Psoas muscle (tissue), 8 donors: Measurements from ENCODE around the gene FGFR1OP2. TPM values are rescaled to one million over a fixed set of nuclear protein-coding genes. Genes with fewer than 3 reads are reported as not detected.

Source experiments
- ATAC-seq, 4 donors: fragments of 200-7000 bp; cut with Tn5 transposase; one replicate each; pipeline ENCODE4 v1.9.1; 2020; ENCODE audit warnings: moderate library complexity in 3 of 4, mild to moderate bottlenecking in 2 of 4
- DNase-seq, 2 donors: peaks; one replicate each; pipeline ENCODE4 v3.0.0-alpha.2; 2020
- H3K27ac ChIP-seq: fragments of 200-600 bp; one replicate; pipeline ENCODE4 v1.8.0; 2022
- H3K27me3 ChIP-seq, 3 donors: fragments of 200-600 bp in 1 of 3; one replicate each; pipeline versions ENCODE4 v1.6.1 to v1.8.0; 2013 to 2022; ENCODE audit warnings: low read length in 2 of 3, mild to moderate bottlenecking in 2 of 3, moderate library complexity in 1 of 3; ENCODE audit not compliant: insufficient read depth in 3 of 3
- H3K36me3 ChIP-seq, 2 donors: fragments of 200-600 bp in 1 of 2; one replicate each; pipeline versions ENCODE4 v1.6.1 to v1.8.0; 2013 to 2022; ENCODE audit warnings: low read depth in 1 of 2, mild to moderate bottlenecking in 1 of 2, moderate library complexity in 1 of 2; ENCODE audit not compliant: insufficient read depth in 1 of 2
- H3K4me1 ChIP-seq: fragments of 200-600 bp; one replicate; pipeline ENCODE4 v1.8.0; 2022
- H3K4me3 ChIP-seq: fragments of 200-600 bp; one replicate; pipeline ENCODE4 v1.8.0; 2022; ENCODE audit warnings: mild to moderate bottlenecking
- H3K9me3 ChIP-seq: fragments of 200-600 bp; one replicate; pipeline ENCODE4 v1.8.0; 2022
- CTCF ChIP-seq: fragments of 200-600 bp; IDR thresholded peaks from one replicate; pipeline ENCODE4 v1.8.0; 2022; ENCODE audit warnings: antibody characterized with exemption
- WGBS, 3 donors: extraction: QIAGEN DNeasy Blood & Tissue Kit; methylation state at CpG; one replicate each; pipeline versions ENCODE4 v1.1.6 to v1.1.7; 2013; 5-methylcytosine and 5-hydroxymethylcytosine counted together
- intact Hi-C, 2 donors: fragments of 100-400 bp; cut with DNase I; formaldehyde crosslinking; loops; one replicate each; pipeline versions ENCODE4 v1.11.0 to v1.14.2; 2022
- polyA plus RNA-seq, 3 donors: library from polyadenylated mRNA; stranded (reverse); fragments of 200-250 nt; gene quantifications; one replicate each; pipeline ENCODE4 v1.2.3, GENCODE V29; 2013
- total RNA-seq, 4 donors: library from RNA; stranded (reverse); fragmentation: NEBNext Ultra II Directional in 2 of 4; extraction: Animal tissue kit (Norgen Biotek cat#: 25700) in 2 of 4; gene quantifications; one replicate each; pipeline versions ENCODE4 v1.2.1 to v1.2.4, GENCODE V29; 2021 to 2023
- donor health status: healthy with polysubstance abuse.
- donor health status: DM: no; HTN: no; CAD: no; lungs with moderate emphysema.
- donor health status: Bipolar disorder and iron deficiency.
- donor health status: healthy.
- donor health status: DM: yes; HTN: yes; CAD: no.
- donor health status: DM: no; HTN: no; CAD: no.
- donor health status: DM: no; HTN: no; CAD: no.
- donor health status: DM: yes; HTN: yes; CAD: no.

FGFR1OP2 gene
- total and polyA plus RNA-seq, 7 donors = 18.0 to 40.5 (median 27.2) TPM

- Histone ChIP-seq H3K4me3 (no peak overlapping the region), H3K36me3 (no peaks in the 10 kb centered on the region), H3K9me3 (no peaks in the 10 kb centered on the region), H3K27me3 (no peaks in the 10 kb centered on the region), H3K27ac (no peak overlapping the region), H3K4me1 (peaks cover 7% of the 10 kb centered on the region)
- intact Hi-C loops = no loop called here
- DNase-seq (no peak), ATAC-seq (no peak)
- WGBS, 3 donors = 87 to 93% (median 91%) methylated on average over 2 of the region's 2 CpGs
- no peak for TF ChIP-seq CTCF
Measured at GRCh38 chr12:27006797-27007467, 68.7 kb downstream of the FGFR1OP2 start.

- no peak overlapping the region for H3K27ac ChIP-seq
- WGBS, 3 donors = 90 to 96% (median 91%) methylated on average over 5 of the region's 5 CpGs
- no peaks in the 10 kb centered on the region for H3K27me3 ChIP-seq
- peaks cover 17% of the 10 kb centered on the region for H3K4me1 ChIP-seq
- TF ChIP-seq CTCF = no peak
- no peak overlapping the region for H3K4me3 ChIP-seq
- no peak for ATAC-seq
- H3K9me3 ChIP-seq = no peaks in the 10 kb centered on the region
- intact Hi-C loops = no loop called here
- no peaks in the 10 kb centered on the region for H3K36me3 ChIP-seq
- DNase-seq = no peak
Measured at GRCh38 chr12:27008081-27008480, 69.8 kb downstream of the FGFR1OP2 start.

GRCh38 chr12:27009881-27010301 lies 71.6 kb downstream of the FGFR1OP2 start:
- WGBS, 3 donors = 20 to 26% (median 21%) methylated on average over 1 of the region's 1 CpG
- Histone ChIP-seq H3K36me3 (no peaks in the 10 kb centered on the region), H3K4me1 (peaks cover 19% of the 10 kb centered on the region), H3K27ac (no peak overlapping the region), H3K27me3 (no peaks in the 10 kb centered on the region), H3K9me3 (no peaks in the 10 kb centered on the region), H3K4me3 (no peak overlapping the region)
- no peak for DNase-seq
- ATAC-seq = no peak
- no peak for TF ChIP-seq CTCF
- intact Hi-C loops = loop anchor here in 1 of 2 donors (10.0 kb wide), 2 partner anchors 155 to 305 kb away; no protein-coding TSS in a partner anchor

- Histone ChIP-seq H3K4me3 (no peak overlapping the region), H3K9me3 (no peaks in the 10 kb centered on the region), H3K36me3 (no peaks in the 10 kb centered on the region), H3K27ac (no peak overlapping the region), H3K4me1 (peaks cover 19% of the 10 kb centered on the region), H3K27me3 (no peaks in the 10 kb centered on the region)
- intact Hi-C loops = loop anchor here in 1 of 2 donors (10.0 kb wide), 2 partner anchors 158 to 302 kb away; no protein-coding TSS in a partner anchor
- ATAC-seq (no peak), DNase-seq (no peak)
- TF ChIP-seq CTCF = no peak
- WGBS, 3 donors = 90 to 91% (median 90%) methylated on average over 14 of the region's 14 CpGs
Measured at GRCh38 chr12:27012239-27012981, 74.1 kb downstream of the FGFR1OP2 start.
